HG03457 (cell line): ENCODE results near the gene KPNA3.
"Not testable (repeated sequence)": the region's sequence is repeated elsewhere in the genome, so short reads cannot be mapped to it uniquely, and the experiment has no call there.

Source experiments
- ATAC-seq: cut with Tn5 transposase; IDR thresholded peaks from one replicate; pipeline ENCODE4 v1.9.1; 2021; ENCODE audit warnings: moderate number of reproducible peaks; ENCODE audit not compliant: unreplicated experiment

KPNA3 gene, protein sequence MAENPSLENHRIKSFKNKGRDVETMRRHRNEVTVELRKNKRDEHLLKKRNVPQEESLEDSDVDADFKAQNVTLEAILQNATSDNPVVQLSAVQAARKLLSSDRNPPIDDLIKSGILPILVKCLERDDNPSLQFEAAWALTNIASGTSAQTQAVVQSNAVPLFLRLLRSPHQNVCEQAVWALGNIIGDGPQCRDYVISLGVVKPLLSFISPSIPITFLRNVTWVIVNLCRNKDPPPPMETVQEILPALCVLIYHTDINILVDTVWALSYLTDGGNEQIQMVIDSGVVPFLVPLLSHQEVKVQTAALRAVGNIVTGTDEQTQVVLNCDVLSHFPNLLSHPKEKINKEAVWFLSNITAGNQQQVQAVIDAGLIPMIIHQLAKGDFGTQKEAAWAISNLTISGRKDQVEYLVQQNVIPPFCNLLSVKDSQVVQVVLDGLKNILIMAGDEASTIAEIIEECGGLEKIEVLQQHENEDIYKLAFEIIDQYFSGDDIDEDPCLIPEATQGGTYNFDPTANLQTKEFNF

DNA sequence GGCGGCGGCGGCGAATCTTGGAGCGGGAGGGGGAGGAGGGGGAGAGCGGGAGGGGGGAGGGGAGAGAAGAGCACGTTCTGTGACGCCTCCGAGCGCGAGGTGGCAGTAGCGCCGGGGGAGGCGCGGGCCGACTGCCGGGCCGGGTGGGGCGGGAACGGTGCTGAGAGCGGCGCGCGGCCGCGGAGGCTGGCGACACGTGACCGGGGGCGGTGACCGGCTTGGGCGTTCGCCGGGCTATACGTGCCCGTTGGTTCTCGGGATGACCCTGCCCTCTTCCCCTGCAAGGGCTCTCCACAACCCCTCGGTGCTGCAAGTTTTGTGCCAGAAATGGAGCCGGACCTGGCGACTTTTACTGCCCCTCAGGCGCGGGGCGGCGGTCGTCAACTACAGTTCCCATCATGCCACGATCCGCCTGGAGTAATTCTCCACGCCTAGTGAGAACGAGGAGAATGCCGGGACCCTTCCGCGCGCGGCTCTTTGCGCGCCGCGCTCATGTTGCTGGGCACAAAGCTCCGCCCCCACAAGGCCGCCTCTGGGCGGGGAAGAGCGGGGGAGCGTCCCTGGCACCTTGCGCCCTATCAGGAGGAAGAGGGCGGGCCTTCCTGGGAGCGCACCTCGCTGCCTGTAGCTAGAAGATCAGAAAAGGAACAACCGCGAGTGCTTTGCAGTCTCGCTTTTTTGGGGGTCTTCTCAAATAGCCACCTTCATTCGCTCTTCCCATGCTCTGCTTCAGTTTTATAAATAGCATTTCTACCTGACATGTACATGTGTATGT is at the start of gene KPNA3:
TSS of gene KPNA3 (minus strand) at position 133 of the 775 bp plus-strand sequence. CDS start 176 bp downstream, outside the sequence.
- peak; percentile 79 for ATAC-seq

DNA sequence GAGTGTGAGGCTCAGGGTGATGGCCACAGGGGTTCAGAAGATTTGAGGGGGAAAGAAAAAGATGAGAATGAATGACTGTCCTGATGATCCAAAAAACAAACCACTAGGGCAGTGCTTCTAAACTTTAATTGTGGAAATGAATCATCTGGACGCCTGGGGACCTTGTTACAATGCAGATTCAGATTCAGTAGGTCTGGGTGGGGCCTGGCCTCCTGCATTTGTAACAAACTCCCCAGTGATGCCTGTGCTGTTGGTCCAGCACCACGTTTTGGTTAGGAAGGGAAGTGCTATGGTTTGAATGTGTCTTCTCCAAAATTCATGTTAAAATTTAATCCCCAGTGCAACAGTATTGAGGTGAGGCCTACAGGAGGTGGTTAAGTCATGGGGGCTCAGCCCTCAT is 49.5 kb upstream of the KPNA3 start:
- no peak for ATAC-seq

DNA sequence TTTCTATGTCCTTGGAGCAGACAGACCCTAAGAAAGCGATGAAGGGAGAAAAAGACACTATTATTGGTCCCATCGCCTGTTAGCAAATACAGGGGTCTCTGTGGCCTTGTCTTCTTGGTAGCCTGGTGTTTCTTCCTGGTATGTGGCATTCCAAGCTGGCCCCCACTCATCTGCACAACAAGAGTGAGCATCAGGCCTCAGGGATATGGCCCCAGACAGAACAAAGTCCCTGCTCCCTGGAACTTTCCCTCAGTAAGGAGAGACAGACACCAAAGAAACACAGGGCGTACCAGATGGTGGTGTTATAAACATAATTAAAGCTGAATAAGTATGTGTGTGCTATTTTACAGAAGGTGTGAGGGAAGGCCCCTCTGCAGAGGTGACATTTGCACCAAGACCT is 48.2 kb upstream of the KPNA3 start:
- no peak for ATAC-seq

DNA sequence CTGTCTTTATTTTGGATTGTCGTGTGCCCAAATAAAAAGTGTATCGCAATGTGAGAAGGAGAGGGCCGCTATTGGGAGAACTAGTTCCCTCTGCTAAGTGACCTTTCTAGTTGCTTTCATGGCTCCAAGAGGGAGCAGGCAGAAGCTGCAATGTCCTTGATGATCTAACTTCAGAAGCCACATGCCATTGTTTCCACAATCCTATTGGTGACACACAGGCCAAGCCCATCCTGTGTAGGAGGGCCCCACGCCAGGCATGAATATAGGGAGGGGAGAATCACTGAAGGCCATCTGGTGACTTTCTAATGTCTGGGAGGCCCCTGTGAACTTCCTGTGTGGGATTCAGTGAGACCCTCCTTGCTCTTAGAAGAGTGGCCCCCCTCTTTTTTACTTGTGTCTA is 47.8 kb upstream of the KPNA3 start:
- no peak for ATAC-seq

DNA sequence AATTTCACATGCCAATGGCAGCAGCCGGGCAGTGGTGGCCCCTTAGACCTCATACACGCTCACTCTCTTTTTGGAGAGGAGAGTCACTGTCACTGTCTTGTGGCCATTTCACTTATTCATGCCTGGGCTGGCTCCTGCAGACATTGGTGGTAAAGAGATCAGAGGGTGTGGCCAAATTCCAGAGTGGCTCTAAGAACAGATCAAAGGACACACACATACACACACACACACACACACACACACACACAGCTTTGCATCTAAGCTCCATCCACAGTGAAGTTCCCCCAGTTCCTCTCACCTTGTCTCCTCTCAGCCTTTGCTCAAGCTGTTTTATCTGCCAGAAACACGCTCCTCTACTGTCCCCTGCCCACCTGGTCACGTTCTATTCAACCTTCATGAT is 46.5 kb upstream of the KPNA3 start:
- no peak for ATAC-seq

DNA sequence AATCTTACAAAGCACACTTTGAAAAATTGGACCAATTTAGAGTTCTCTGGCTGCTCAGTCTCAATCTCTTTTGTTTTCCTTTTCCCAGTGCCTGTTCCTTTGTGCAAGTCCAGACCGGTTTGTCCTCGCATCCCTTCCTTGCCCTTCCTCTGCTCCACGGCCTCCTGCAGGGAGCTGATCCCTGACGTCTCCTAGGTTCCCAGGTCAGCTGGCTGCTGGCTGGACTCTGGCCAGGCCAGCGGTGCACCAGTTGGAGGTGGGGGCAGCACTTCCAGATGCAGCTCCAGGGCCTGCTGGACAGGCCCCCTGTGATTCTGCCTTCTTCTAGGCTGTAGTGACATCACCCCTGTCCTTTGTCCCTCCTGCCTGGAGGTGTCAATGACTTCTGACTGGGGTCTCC is 44.0 kb upstream of the KPNA3 start:
- ATAC-seq: no peak

DNA sequence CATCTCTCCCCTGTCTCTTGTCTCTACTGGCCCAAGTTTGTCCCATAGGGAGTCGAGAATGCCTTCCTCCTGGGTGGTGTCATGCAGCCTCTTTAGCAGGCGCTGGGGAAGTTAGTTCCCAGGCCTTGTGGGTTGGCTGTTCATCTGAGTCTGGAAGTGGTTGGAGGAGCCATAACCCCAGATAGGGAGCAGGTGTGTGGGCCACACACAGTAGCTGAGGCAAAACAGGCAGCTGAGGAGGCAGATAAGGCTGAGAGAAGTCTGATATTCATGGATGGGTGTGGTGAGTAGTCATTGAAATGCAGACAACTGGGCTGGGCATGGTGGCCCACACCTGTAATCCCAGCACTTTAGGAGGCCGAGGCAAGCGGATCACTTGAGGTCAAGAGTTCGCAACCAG is 40.9 kb upstream of the KPNA3 start:
- ATAC-seq: no peak

DNA sequence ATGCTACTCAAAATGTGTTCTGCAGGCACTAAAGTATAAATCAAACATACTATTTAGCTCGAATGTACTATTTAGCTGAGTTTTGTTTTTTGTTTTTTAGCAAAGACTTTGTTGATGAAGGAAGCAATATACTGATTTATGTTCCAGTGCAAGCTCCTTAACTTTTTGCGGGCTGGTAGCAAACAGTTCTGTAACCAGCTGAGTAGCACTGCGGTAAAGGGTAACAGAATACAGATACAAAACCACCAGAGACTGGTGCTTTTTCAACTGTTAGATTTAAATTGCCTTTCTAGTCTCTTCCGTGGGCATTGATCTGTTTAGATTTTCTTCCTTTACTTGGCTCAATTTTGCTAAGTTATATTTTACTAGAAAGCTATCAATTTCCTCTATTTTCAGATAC is 39.0 kb upstream of the KPNA3 start:
- ATAC-seq: no peak

DNA sequence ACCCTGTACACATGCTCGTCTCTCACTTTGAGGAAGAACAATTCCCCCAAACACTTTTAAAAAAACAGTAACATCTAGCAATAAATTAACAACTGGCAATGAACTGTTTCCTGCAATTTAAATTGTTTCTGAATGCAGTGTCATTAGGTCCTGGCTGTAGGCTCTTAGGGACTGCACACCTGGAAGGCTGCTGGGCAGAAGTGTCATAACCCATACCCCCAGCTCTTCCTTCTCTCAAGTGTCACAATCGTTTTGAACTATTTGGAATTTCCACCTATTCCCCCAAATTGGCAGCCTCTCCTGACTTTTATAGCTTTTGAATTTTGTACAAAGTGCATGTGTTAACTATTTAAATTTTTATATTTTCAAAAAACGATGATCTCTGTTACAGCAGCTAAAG is 38.2 kb upstream of the KPNA3 start:
- no peak for ATAC-seq

DNA sequence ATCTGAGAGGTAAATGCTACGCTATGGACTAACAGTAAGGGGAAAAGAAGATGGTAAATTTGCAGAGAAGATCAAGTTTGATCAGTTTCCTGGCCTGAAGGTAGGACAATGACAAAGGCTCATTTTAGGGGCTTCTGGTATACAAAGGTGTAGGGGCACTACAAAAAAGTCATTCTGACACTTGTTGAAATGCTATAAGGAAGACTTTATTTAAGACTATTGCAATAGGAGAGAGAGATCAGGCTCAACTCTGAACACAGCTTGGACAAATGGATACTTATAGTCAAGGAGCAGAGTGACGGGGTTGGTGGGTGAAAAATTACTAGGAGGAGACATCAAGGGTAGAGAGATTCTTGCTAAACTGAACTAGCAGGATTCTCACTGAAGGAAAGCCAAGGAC is 37.2 kb upstream of the KPNA3 start:
- ATAC-seq: no peak

DNA sequence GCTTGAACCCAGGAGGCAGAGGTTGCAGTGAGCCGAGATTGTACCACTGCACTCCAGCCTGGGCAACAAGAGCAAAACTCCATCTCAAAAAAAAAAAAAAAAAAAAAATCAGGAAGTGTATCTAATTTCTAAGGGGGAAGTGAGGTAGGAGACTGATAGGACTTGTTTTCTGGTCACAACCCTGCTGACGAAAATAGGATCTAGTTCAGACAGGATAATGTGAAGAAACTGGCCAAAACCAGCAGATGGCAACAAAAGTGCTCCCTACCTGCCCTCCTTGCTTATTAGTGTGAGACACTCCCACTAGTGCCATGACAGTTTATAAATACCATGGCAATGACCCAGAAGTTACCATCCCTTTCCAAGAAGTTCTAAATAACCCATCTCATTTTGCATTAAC is 36.0 kb upstream of the KPNA3 start:
- no peak for ATAC-seq

DNA sequence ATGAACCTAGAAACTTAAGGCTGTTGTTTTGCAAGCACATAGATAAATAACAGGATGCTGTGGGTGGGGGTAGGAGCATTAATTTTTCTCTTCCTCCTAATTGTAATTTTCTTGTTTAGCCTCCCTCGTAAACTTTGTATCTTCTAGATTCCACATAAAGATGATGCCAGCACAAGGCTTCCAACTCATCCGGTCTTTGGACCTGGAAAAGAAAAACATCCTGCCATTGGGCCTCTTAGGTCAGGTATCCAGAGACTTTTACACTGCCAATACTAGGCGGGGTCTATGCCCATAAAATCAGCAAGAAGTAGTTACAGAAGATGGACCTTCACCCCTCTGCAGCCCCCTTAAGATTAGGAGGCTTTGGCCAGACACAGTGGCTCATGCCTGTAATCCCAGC is 35.4 kb upstream of the KPNA3 start:
- no peak for ATAC-seq

DNA sequence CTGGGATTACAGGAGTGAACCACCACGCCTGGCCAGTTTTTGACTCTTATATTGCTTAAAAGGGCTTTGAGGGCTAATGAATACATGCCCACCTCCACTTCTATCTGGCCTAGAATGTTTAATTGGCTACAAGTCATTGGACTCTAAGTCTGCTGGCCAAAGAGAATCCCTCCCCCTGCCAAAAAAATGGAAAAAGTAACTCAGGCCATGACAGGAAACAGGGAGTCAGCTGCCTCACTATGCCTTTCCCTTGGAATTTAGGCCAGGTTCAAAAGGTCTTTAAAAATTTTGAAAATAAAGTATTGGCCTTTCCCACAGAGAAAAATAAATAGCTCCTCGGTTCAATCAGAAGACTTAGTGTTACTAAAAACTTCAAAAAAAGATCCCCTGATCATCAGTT is 34.9 kb upstream of the KPNA3 start:
- ATAC-seq: no peak

DNA sequence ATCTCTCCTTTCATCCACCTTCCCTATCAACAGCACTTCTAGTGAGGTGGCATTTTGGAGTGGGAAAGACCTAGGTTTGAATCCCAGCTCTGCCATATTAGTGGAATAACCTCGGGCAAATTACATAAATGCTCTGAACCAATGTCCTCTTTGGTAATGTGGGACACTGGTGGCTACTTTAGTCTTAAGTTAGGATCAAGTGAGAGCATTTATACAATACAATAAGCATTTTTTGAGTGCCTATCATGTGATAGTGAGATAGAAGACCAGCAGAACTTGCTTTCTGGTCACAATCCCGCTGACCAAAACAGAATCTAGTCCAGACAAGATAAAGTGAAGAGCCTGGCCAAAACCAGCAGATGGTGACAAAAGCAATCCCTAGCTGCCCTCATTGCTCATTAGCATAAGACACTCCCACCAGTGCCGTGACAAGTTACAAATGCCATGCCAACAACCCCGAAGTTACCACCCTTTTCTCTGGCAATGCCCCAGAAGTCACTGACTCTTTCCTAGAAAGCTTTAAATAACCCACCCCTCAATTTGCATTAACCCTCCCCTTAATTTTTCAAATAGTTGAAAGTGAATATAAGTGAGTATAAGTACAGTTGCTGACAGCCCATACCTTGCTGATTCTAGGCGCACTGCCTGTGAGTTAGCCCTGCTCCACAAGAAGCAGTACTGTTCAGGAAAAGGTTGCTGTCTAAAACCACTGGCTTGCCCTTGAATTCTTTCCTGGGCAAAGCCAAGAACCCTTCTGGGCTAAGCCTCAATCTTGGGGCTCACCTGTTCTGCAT is 28.9 kb upstream of the KPNA3 start:
- ATAC-seq: no peak

DNA sequence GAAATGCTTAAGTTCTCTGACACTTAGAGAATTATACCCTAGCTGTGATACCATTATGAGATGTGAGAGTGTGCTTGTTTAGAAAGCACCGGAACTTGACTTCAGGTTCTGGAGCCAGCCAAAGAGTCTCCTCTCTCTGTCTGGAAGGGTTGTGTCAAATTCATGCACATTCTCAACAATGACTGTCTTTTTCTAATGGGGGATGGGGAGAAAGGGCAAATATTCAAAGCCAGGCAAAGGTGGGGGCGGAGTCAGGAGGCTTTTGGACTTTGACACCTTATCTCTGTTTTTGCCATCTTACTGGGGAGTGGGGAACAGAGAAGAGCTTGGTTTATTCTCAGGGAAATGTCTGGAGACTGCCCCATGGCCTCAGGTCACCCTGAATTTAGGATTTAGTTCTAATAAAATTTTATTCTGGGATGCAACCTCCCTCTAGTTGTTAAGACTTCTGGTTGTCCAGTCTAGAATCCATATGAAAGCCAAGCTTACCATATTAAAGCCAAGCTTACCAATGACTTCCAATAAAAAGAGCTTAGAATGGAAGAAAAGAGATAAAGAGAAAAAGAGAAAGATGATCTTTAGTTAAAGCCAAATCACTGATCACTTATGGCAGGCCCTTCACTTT is 28.2 kb upstream of the KPNA3 start:
- no peak for ATAC-seq

DNA sequence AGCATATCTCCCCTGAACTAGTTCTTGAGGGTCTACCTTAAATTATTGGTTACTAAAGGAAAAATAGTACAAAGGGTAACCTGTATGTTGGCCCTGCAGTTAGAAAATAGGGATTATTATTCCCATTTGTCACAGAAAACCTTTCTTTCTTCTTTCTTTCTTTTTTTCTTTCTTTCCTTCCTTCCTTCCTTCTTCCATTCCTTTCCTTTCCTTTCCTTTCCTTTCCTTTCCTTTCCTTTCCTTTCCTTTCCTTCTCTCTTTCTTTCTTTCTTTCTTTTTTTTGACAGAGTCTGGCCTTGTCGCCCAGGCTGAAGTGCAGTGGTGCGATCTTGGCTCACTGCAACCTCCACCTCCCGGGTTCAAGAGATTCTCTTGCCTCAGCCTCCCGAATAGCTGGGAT is 23.6 kb upstream of the KPNA3 start:
- ATAC-seq: not testable (repeated sequence)

DNA sequence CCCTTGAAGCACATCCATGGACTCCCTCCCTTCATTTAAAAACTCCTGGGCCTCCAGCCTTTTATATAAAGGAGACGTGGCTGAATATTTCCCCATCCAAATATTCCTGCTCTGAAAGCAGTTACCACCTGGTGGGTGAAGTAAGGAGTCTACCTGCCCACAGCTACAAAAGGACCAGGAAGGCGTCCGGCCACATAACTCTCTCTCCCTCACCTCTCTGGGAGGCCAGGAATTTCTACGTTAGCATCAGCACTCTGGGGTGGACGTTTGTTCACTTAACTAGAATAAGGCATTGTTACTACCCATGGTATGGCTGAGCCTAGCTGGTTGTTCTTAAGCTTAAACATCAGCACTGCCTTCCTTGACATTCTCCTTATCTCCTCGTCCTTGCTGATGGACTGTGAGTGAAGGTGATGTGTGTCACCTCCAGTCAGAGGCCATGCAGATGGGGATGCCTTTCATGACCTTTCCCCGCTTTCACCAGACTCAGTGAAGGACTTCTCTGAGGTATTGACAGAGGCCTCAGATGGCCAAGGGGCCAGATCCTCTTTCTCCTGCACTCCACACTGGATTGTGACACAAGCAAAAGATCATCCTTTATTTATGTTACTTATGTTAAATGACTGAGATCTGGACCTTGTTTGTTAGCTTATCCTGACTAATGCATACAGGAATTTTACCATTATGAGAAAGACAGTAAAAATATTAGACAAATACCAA is 22.2 kb upstream of the KPNA3 start:
- no peak for ATAC-seq

DNA sequence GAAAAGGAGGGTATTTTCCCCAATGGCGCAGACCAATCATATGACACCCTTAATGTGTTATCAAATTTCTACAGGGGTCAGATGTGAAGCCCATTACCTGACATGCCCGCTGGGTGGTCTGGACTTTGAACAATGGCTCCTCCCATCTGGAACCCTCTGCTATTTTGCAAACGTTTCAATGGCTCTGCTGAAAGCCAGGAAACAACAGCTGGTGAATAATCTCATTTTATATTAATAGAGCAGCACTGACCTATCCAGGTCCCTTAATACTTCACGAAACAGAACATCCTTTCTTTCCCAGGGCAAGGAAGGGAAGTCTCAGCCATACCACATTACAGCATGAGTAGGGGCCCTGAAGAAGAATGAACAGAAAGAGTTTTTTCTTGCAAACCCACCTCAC is 20.3 kb upstream of the KPNA3 start:
- ATAC-seq: no peak

DNA sequence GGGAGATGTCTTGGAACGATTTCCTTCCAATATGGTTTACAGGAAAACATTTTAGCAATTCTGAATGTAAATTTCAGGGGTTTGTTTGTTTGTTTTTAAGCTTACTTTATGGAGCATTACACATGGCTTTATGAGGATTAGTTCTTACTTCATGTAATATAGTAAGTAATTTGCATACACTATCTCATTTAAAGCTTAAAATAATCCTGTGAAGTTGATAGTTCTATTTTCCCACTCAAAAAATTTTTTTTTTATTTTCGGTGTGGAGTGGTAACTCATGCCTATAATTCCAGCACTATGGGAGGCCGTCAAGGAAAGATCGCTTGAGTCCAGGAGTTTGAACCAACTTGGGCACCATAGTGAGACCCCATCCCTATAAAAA is 19.0 kb upstream of the KPNA3 start:
- no peak for ATAC-seq
